ENCODE results near the gene PRKN. TPM values are rescaled to one million over a fixed set of nuclear protein-coding genes. Genes with fewer than 3 reads are reported as not detected.
"Not testable (repeated sequence)": the region's sequence is repeated elsewhere in the genome, so short reads cannot be mapped to it uniquely, and the experiment has no call there.

Gene PRKN
- total RNA-seq, 1 donor from 2014 or later, result 2.8 TPM

DNA sequence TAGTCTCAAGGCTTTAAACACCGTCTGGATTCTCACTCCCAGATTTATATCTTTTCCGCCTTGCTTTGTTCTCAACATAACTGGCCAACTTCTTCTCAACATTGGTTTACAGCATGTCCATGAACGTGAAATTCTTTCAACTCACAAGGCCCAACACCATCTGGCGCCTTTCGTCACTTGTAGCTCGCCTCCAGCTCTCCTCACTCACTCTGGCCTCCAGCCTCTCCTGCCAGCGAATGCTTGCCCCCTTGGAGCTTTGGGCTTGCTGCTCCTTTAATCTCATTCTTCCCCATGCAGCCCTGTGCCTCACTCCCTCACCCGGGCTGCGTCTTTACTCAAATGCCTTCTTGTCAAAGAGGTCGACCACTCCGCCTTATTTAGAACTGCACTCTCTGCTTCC, 324.5 kb downstream of the PRKN start:
- peaks cover 40% of the 10 kb centered on the region for H3K9me3 Mint-ChIP-seq
- H3K27me3 ChIP-seq, result no peaks in the 10 kb centered on the region
- H3K4me3 Mint-ChIP-seq, result no peak overlapping the region
- H3K4me2 ChIP-seq, result no peak overlapping the region
- no peak overlapping the region for H3K4me3 ChIP-seq
- H3K27ac Mint-ChIP-seq, result peak overlapping the region; percentile 36
- no peak overlapping the region for H3K9ac ChIP-seq
- H2AFZ ChIP-seq (replicated peaks), result no peak overlapping the region
- H3K79me2 ChIP-seq (ENCODE audit: low read depth), result no peaks in the 10 kb centered on the region
- no peak overlapping the region for H3K27ac ChIP-seq
- H3F3A ChIP-seq (ENCODE audit: low read depth), result no peaks in the 10 kb centered on the region
- no peaks in the 10 kb centered on the region for H3K4me1 Mint-ChIP-seq
- TF ChIP-seq, protein P1, sequence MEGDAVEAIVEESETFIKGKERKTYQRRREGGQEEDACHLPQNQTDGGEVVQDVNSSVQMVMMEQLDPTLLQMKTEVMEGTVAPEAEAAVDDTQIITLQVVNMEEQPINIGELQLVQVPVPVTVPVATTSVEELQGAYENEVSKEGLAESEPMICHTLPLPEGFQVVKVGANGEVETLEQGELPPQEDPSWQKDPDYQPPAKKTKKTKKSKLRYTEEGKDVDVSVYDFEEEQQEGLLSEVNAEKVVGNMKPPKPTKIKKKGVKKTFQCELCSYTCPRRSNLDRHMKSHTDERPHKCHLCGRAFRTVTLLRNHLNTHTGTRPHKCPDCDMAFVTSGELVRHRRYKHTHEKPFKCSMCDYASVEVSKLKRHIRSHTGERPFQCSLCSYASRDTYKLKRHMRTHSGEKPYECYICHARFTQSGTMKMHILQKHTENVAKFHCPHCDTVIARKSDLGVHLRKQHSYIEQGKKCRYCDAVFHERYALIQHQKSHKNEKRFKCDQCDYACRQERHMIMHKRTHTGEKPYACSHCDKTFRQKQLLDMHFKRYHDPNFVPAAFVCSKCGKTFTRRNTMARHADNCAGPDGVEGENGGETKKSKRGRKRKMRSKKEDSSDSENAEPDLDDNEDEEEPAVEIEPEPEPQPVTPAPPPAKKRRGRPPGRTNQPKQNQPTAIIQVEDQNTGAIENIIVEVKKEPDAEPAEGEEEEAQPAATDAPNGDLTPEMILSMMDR (IDR thresholded peaks at IDR 0.05), result no peak
- TF ChIP-seq EZH2phosphoT487 (IDR thresholded peaks at IDR 0.05) (no peak), EZH2 (IDR thresholded peaks at IDR 0.05) (no peak)
- H3K27me3 Mint-ChIP-seq (ENCODE audit: insufficient read depth, low read depth), result peaks cover 2% of the 10 kb centered on the region
- peaks cover 8% of the 10 kb centered on the region for H3K9me3 ChIP-seq (ENCODE audit: low read depth)
- H3K4me1 ChIP-seq, result peaks cover 4% of the 10 kb centered on the region
- H4K20me1 ChIP-seq (ENCODE audit: low read depth), result no peaks in the 10 kb centered on the region
- no peaks in the 10 kb centered on the region for H3K36me3 ChIP-seq
- no peak for DNase-seq (ENCODE audit: low spot score)
- peaks cover 18% of the 10 kb centered on the region for H3K36me3 Mint-ChIP-seq

DNA sequence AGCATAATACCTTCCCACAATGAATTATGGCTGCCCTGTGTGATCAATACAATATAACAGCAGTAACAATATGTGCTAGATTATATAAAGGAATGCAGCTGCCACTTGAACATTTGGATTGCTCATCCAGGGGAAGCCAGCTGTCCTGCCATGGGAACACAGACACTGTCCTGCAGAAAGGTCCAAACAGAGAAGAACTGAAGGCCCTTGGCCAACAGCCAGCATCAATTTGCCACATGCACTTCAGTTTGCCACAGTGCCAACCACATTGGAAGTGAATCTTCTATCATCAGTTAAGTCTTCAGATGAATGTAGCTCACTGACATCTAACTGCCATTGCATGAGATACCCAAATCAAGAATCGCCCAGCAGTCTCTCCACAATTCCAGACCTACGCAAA, 332.4 kb downstream of the PRKN start:
- no peak for DNase-seq (ENCODE audit: low spot score)
- H3K4me2 ChIP-seq, result no peak overlapping the region
- H3K79me2 ChIP-seq (ENCODE audit: low read depth), result no peaks in the 10 kb centered on the region
- H3K9me3 Mint-ChIP-seq, result peaks cover 17% of the 10 kb centered on the region
- H3K4me3 Mint-ChIP-seq, result no peak overlapping the region
- H3K36me3 Mint-ChIP-seq, result peaks cover 8% of the 10 kb centered on the region
- H3K27ac Mint-ChIP-seq, result no peak overlapping the region
- no peak overlapping the region for H3K9ac ChIP-seq
- TF ChIP-seq EZH2phosphoT487 (IDR thresholded peaks at IDR 0.05) (no peak), EZH2 (IDR thresholded peaks at IDR 0.05) (no peak)
- TF ChIP-seq, protein P1 (IDR thresholded peaks at IDR 0.05), result no peak
- H3K4me1 ChIP-seq, result peaks cover 6% of the 10 kb centered on the region
- no peak overlapping the region for H3K27ac ChIP-seq
- no peaks in the 10 kb centered on the region for H3K4me1 Mint-ChIP-seq
- no peak overlapping the region for H3K4me3 ChIP-seq
- H3F3A ChIP-seq (ENCODE audit: low read depth), result no peaks in the 10 kb centered on the region
- H4K20me1 ChIP-seq (ENCODE audit: low read depth), result no peaks in the 10 kb centered on the region
- peaks cover 8% of the 10 kb centered on the region for H3K9me3 ChIP-seq (ENCODE audit: low read depth)
- H2AFZ ChIP-seq (replicated peaks), result no peak overlapping the region
- peaks cover 3% of the 10 kb centered on the region for H3K27me3 Mint-ChIP-seq (ENCODE audit: insufficient read depth, low read depth)
- H3K36me3 ChIP-seq, result no peaks in the 10 kb centered on the region
- no peaks in the 10 kb centered on the region for H3K27me3 ChIP-seq

DNA sequence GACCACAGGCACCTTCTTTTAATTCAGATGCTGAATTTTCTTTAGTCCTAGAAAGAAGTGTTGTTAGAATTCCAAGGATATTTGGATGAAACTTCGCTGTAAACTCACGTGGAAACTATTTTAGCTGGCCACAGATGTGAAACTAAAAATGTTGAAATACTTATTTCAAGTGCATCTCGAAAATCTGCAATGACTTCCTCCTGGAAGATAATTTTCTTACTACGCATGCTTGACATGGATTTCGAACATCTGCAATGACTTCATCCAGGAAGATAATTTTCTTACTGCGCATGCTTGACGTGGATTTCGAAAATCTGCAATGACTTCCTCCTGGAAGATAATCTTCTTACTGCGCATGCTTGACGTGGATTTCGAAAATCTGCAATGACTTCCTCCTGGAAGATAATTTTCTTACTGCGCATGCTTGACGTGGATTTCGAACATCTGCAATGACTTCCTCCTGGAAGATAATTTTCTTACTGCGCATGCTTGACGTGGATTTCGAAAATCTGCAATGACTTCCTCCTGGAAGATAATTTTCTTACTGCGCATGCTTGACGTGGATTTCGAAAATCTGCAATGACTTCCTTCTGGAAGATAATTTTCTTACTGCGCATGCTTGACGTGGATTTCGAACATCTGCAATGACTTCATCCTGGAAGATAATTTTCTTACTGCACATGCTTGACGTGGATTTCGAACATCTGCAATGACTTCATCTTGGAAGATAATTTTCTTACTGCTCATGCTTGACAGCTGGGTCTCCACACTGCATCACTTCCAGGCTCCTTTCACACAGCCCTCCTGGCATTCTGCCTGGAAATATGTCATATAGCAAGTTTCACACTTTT, 336.4 kb downstream of the PRKN start:
- not testable (repeated sequence) for H3K4me2 ChIP-seq; H3K9me3 ChIP-seq (ENCODE audit: low read depth); H3F3A ChIP-seq (ENCODE audit: low read depth); H4K20me1 ChIP-seq (ENCODE audit: low read depth); H3K36me3 ChIP-seq; H3K27ac ChIP-seq; H3K27me3 Mint-ChIP-seq (ENCODE audit: insufficient read depth, low read depth); H2AFZ ChIP-seq (replicated peaks); H3K4me3 ChIP-seq; H3K27ac Mint-ChIP-seq; H3K4me1 ChIP-seq; H3K27me3 ChIP-seq; H3K9me3 Mint-ChIP-seq; H3K79me2 ChIP-seq (ENCODE audit: low read depth); DNase-seq (ENCODE audit: low spot score); H3K4me1 Mint-ChIP-seq; H3K9ac ChIP-seq; H3K4me3 Mint-ChIP-seq; H3K36me3 Mint-ChIP-seq

DNA sequence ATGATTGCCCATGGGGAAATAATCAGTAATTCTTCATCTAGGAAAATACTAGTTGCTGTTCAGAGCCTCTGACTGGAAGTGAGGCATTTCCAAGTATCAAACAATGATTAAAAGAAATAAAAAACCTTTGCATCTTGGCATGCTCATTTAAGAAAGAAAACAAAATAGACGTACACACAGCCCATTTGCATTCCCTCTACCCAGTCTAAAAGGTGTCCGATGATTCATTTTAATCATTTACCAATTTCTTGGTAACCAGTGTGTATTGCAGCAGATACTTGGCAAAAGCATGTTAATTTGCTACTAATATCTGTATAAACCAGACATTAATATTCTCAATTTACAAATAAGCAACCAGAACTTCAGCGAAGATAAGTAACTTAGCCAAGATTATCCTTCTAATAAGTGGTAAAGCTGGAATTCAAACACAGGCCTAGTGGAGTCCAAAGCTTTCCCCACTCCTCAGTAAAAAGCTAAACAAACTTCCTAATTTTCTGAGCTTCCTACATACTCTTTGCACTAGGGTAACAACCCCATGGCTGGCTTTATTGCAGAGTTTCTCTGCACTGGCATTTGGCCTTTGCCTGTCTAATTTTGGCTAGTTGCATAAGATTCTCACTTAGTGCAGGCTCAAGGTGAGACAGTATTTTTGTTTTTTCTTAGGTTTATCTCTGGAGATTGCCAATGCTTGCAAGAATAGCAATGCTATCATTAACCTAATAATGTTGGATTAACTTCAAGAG, 338.1 kb downstream of the PRKN start:
- Histone ChIP-seq H3F3A (ENCODE audit: low read depth) (no peaks in the 10 kb centered on the region), H3K4me2 (no peak overlapping the region), H3K4me1 (no peaks in the 10 kb centered on the region), H3K4me3 (no peak overlapping the region), H3K27ac (no peak overlapping the region), H3K9me3 (ENCODE audit: low read depth) (no peaks in the 10 kb centered on the region), H3K36me3 (no peaks in the 10 kb centered on the region), H3K79me2 (ENCODE audit: low read depth) (no peaks in the 10 kb centered on the region), H2AFZ (replicated peaks) (no peak overlapping the region), H4K20me1 (ENCODE audit: low read depth) (no peaks in the 10 kb centered on the region), H3K27me3 (no peaks in the 10 kb centered on the region), H3K9ac (no peak overlapping the region)
- Mint-ChIP-seq H3K4me3 (no peak overlapping the region), H3K27me3 (ENCODE audit: insufficient read depth, low read depth) (peaks cover 5% of the 10 kb centered on the region), H3K36me3 (no peaks in the 10 kb centered on the region), H3K27ac (no peak overlapping the region), H3K9me3 (no peaks in the 10 kb centered on the region), H3K4me1 (no peaks in the 10 kb centered on the region)
- TF ChIP-seq, protein P1 (IDR thresholded peaks at IDR 0.05), result no peak
- TF ChIP-seq EZH2phosphoT487 (IDR thresholded peaks at IDR 0.05) (no peak), EZH2 (IDR thresholded peaks at IDR 0.05) (no peak)
- DNase-seq (ENCODE audit: low spot score), result no peak

All from neural progenitor cell (in vitro differentiated cells).